K562 (cell line): ENCODE data around the gene LRRC39. TPM values are rescaled to one million over a fixed set of nuclear protein-coding genes. Genes with fewer than 3 reads are reported as not detected.

Source experiments
- ATAC-seq: fragments of 200-7000 bp; cut with Tn5 transposase; 3 replicates; pipeline ENCODE4 v1.9.1; 2020; ENCODE audit warnings: moderate library complexity
- BruUV-seq: library from RNA; stranded (reverse); fragments of 400-500 nt; replicated peaks from 2 replicates; lab custom pipeline; 2021; lab: Mats Ljungman, UMichigan
- CTCF ChIA-PET: fragments of 300-600 bp; formaldehyde crosslinking; extraction: SDS; loops from one replicate; lab custom pipeline; 2021; ENCODE audit warnings: low intra/inter-chr PET ratio; lab: Yijun Ruan, JAX
- POLR2A ChIA-PET: fragments of 300-600, 350-650 bp; sonication (Branson Sonifier 250); formaldehyde crosslinking; extraction: SDS; loops from one replicate; lab custom pipeline; 2021; ENCODE audit warnings: antibody characterized with exemption, inconsistent platforms; lab: Yijun Ruan, JAX
- DNase-seq, 4 experiments: peaks; one replicate each; pipeline versions ENCODE4 v3.0.0 to v3.0.0-alpha.2; 2011 to 2018; ENCODE audit warnings: low spot score in 3 of 4, mixed read lengths in 3 of 4; ENCODE audit errors: extremely low read depth in 1 of 4
- FAIRE-seq: peaks from 2 replicates; lab custom pipeline; 2011; peaks lifted over from hg19 to GRCh38; lab: Jason Lieb, UNC
- H2AFZ ChIP-seq: 2 replicates; pipeline ENCODE4 v1.6.0; 2011; ENCODE audit warnings: low read depth, low read length, control low read depth, inconsistent platforms
- H3K27ac ChIP-seq: fragments of 200-600 bp; 3 replicates; pipeline ENCODE4 v1.8.0; 2011; ENCODE audit warnings: low read depth, mild to moderate bottlenecking, control low read depth, inconsistent platforms, low read length, moderate library complexity, mixed read lengths; ENCODE audit errors: extremely low read depth
- H3K27me3 ChIP-seq, 2 experiments: fragments of 300-600 bp in 1 of 2; 2 replicates in 1 of 2; 3 replicates in 1 of 2; pipeline versions ENCODE4 v1.6.0 to v1.8.0; 2011; ENCODE audit warnings: inconsistent platforms in 2 of 2, low read length in 2 of 2, mild to moderate bottlenecking in 1 of 2, mixed read lengths in 1 of 2, moderate library complexity in 1 of 2; ENCODE audit not compliant: control insufficient read depth in 2 of 2, insufficient read depth in 2 of 2
- H3K36me3 ChIP-seq: fragments of 300-600 bp; 3 replicates; pipeline ENCODE4 v1.8.0; 2011; ENCODE audit warnings: mild to moderate bottlenecking, low read length, inconsistent platforms; ENCODE audit not compliant: control insufficient read depth, insufficient read depth
- H3K4me1 ChIP-seq, 2 experiments: fragments of 200-600 bp in 1 of 2; replicated peaks in 1 of 2; 2 replicates in 1 of 2; 3 replicates in 1 of 2; pipeline versions ENCODE4 v1.5.1 to v1.8.0; 2011; ENCODE audit warnings: inconsistent platforms in 2 of 2, low read length in 2 of 2, mild to moderate bottlenecking in 1 of 2, mixed read lengths in 1 of 2, moderate library complexity in 1 of 2; ENCODE audit not compliant: control insufficient read depth in 2 of 2, insufficient read depth in 2 of 2
- H3K4me2 ChIP-seq: 2 replicates; pipeline ENCODE4 v1.6.1; 2011; ENCODE audit warnings: low read length, control low read depth, inconsistent platforms, mixed read lengths; ENCODE audit not compliant: insufficient read depth
- H3K4me3 ChIP-seq: fragments of 200-600 bp; sonication (generic), shearing (Covaris generic); 2 replicates; pipeline ENCODE4 v1.5.1; 2016; ENCODE audit warnings: control low read depth, inconsistent platforms
- H3K79me2 ChIP-seq: fragments of 200-600 bp; 3 replicates; pipeline ENCODE4 v1.8.0; 2011; ENCODE audit warnings: low read length, inconsistent platforms; ENCODE audit not compliant: control insufficient read depth, insufficient read depth
- H3K9ac ChIP-seq, 2 experiments: 2 replicates each; pipeline versions ENCODE4 v1.6.0 to v1.6.1; 2011; ENCODE audit warnings: low read depth in 2 of 2, low read length in 2 of 2, control low read depth in 1 of 2, inconsistent platforms in 1 of 2, mild to moderate bottlenecking in 1 of 2, mixed read lengths in 1 of 2; ENCODE audit not compliant: insufficient read depth in 1 of 2
- H3K9me1 ChIP-seq: one replicate; pipeline ENCODE4 v1.6.0; 2011; ENCODE audit warnings: inconsistent platforms, mild to moderate bottlenecking, low read length, moderate library complexity; ENCODE audit not compliant: control insufficient read depth, insufficient read depth
- H3K9me3 ChIP-seq: replicated peaks from 2 replicates; pipeline ENCODE4 v1.5.1; 2011; ENCODE audit warnings: low read depth, low read length, inconsistent platforms; ENCODE audit not compliant: control insufficient read depth, insufficient read depth
- H4K20me1 ChIP-seq: replicated peaks from 2 replicates; pipeline ENCODE4 v1.6.1; 2011; ENCODE audit warnings: low read length, inconsistent platforms, mixed read lengths; ENCODE audit not compliant: control insufficient read depth, insufficient read depth
- CAMTA2 ChIP-seq: fragments of 250-450 bp; sonication (Bioruptor Pico); conservative IDR thresholded peaks from 2 replicates; pipeline ENCODE4 v1.5.1; 2022
- CREB3L1 ChIP-seq: fragments of 450-650 bp; IDR thresholded peaks from 2 replicates; pipeline ENCODE4 v1.6.1; 2014; ENCODE audit warnings: low read depth, mild to moderate bottlenecking, moderate library complexity, borderline replicate concordance
- HMGXB4 ChIP-seq: sonication (generic); formaldehyde crosslinking; IDR thresholded peaks from 2 replicates; pipeline ENCODE4 v1.8.1; 2023; ENCODE audit warnings: mild to moderate bottlenecking, missing genetic modification reagents
- PHF21A ChIP-seq: fragments of 450-650 bp; IDR thresholded peaks from 2 replicates; pipeline ENCODE4 v1.6.1; 2017; ENCODE audit warnings: low read depth, borderline replicate concordance
- STAT5A ChIP-seq: IDR thresholded peaks from 2 replicates; pipeline ENCODE4 v1.6.1; 2012; ENCODE audit warnings: low read length, inconsistent platforms, borderline replicate concordance
- THRAP3 ChIP-seq: fragments of 450-650 bp; IDR thresholded peaks from 2 replicates; pipeline ENCODE4 v1.6.1; 2016; ENCODE audit warnings: mild to moderate bottlenecking, inconsistent platforms, borderline replicate concordance
- TRIM25 ChIP-seq: fragments of 450-650 bp; IDR thresholded peaks from 2 replicates; pipeline ENCODE4 v1.7.0; 2016; ENCODE audit warnings: borderline replicate concordance
- ZBTB11 ChIP-seq, 3 experiments: fragments of 200-800 bp in 1 of 3; fragments of 250-450 bp in 1 of 3; fragments of 450-650 bp in 1 of 3; sonication (Bioruptor Pico) in 1 of 3; sonication (Bioruptor generic) in 1 of 3; formaldehyde crosslinking in 1 of 3; IDR thresholded peaks; 2 replicates each; pipeline versions ENCODE4 v1.6.1 to v1.8.0; 2016 to 2022; ENCODE audit warnings: mild to moderate bottlenecking in 2 of 3, missing genetic modification characterization in 2 of 3, missing compliant biosample characterization in 1 of 3, moderate library complexity in 1 of 3
- ZBTB33 ChIP-seq: sonication (generic); formaldehyde crosslinking; IDR thresholded peaks from 2 replicates; pipeline ENCODE4 v1.8.1; 2023; ENCODE audit warnings: mild to moderate bottlenecking, missing genetic modification reagents
- WGBS: fragments of 100-300 bp; shearing (Covaris generic); methylation state at CpG from one replicate; pipeline ENCODE4 v1.1.6; 2016; ENCODE audit warnings: low coverage, mixed read lengths; ENCODE audit not compliant: insufficient coverage; ENCODE audit errors: missing lambda C conversion rate; 5-methylcytosine and 5-hydroxymethylcytosine counted together
- in situ Hi-C: fragments of 300-500 bp; cut with MboI; formaldehyde crosslinking; loops from 4 replicates; pipeline ENCODE4 v1.15.0; 2018; ENCODE audit warnings: inconsistent platforms, mixed read lengths
- intact Hi-C: fragments of 100-400 bp; cut with micrococcal nuclease; formaldehyde crosslinking; loops from 2 replicates; pipeline ENCODE4 v1.14.2; 2022
- polyA plus RNA-seq, 8 experiments: library from polyadenylated mRNA; depleted of rRNA in 4 of 8; stranded (reverse) in 5 of 8; unstranded in 3 of 8; fragments of >200 nt; fragmentation: Nextera tagmentation in 2 of 8; fragmentation: Illumina TruSeq in 1 of 8; extraction: Ambion mirVana in 2 of 8; extraction: Trizol in 1 of 8; gene quantifications; 2 replicates each; pipeline versions ENCODE4 v1.2.1 to v1.2.3, GENCODE V29; 2011 to 2014; ENCODE audit warnings: inconsistent platforms in 1 of 8, missing spikeins in 1 of 8
- total RNA-seq, 7 experiments: library from RNA; depleted of rRNA in 6 of 7; stranded (reverse); fragments of >200 nt in 6 of 7; fragmentation: Illumina TruSeq in 2 of 7; extraction: Trizol in 2 of 7; gene quantifications; 2 replicates each; pipeline versions ENCODE4 v1.2.1 to v1.2.3, GENCODE V29; 2011 to 2021; ENCODE audit warnings: low replicate concordance in 1 of 7

Gene LRRC39
- total and polyA plus RNA-seq, 9 of the 15 experiments (the other 6 are each of a cell fraction or from before 2014, with no cell fraction given), result 1.00 to 3.1 (median 1.3) TPM

GRCh38 chr1:100177295-100178041 lies 588 bp downstream of the LRRC39 start:
- Histone ChIP-seq H3K4me1 (no peaks in the 10 kb centered on the region), H3K9ac (no peak overlapping the region; a peak in 1 of 4 replicates), H3K27ac (no peak overlapping the region), H4K20me1 (no peaks in the 10 kb centered on the region), H3K9me1 (no peaks in the 10 kb centered on the region), H3K4me3 (no peak overlapping the region), H3K9me3 (no peaks in the 10 kb centered on the region), H3K36me3 (no peaks in the 10 kb centered on the region), H3K27me3 (no peaks in the 10 kb centered on the region), H2AFZ (peak overlapping the region; percentile 38; the same call in 1 of the 2 replicates), H3K79me2 (no peaks in the 10 kb centered on the region), H3K4me2 (no peak overlapping the region)
- BruUV-seq, result no TSS peak
- 61% methylated on average over 4 of the region's 4 CpGs for WGBS
- DNase-seq (no peak), FAIRE-seq (no peak), ATAC-seq (peak; percentile 37; the same call in 2 of the 3 replicates)
- intact Hi-C loops (no loop called here), in situ Hi-C loops (no loop called here)
- CTCF ChIA-PET, result interaction anchor here (0.6 kb wide), 1 partner anchor 789 kb away, joined by 3 read pairs; no protein-coding TSS in a partner anchor
- POLR2A ChIA-PET, result no interaction called here
- TF ChIP-seq PHF21A, result no peak
- TF ChIP-seq HMGXB4 (CRISPR knock-in tag), result no peak
- TF ChIP-seq TRIM25, result no peak
- TF ChIP-seq ZBTB11 (CRISPR knock-in tag; IDR thresholded peaks at IDR 0.05), result no peak
- no peak for TF ChIP-seq ZBTB33 (CRISPR knock-in tag)
- no peak for TF ChIP-seq CAMTA2
- TF ChIP-seq THRAP3, result no peak
- no peak for TF ChIP-seq CREB3L1
- no peak for TF ChIP-seq STAT5A
